HG02870 (cell line): ENCODE results near the gene DZIP1L.
"Not testable (repeated sequence)": the region's sequence is repeated elsewhere in the genome, so short reads cannot be mapped to it uniquely, and the experiment has no call there.

ENCODE experiments used
- ATAC-seq: cut with Tn5 transposase; IDR thresholded peaks from one replicate; pipeline ENCODE4 v1.9.1; 2021; ENCODE audit warnings: mild to moderate bottlenecking, moderate library complexity; ENCODE audit not compliant: unreplicated experiment

Gene DZIP1L, protein sequence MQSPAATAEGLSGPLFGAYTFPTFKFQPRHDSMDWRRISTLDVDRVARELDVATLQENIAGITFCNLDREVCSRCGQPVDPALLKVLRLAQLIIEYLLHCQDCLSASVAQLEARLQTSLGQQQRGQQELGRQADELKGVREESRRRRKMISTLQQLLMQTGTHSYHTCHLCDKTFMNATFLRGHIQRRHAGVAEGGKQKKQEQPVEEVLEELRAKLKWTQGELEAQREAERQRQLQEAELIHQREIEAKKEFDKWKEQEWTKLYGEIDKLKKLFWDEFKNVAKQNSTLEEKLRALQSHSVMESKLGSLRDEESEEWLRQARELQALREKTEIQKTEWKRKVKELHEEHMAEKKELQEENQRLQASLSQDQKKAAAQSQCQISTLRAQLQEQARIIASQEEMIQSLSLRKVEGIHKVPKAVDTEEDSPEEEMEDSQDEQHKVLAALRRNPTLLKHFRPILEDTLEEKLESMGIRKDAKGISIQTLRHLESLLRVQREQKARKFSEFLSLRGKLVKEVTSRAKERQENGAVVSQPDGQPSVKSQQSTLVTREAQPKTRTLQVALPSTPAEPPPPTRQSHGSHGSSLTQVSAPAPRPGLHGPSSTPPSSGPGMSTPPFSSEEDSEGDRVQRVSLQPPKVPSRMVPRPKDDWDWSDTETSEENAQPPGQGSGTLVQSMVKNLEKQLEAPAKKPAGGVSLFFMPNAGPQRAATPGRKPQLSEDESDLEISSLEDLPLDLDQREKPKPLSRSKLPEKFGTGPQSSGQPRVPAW

DNA sequence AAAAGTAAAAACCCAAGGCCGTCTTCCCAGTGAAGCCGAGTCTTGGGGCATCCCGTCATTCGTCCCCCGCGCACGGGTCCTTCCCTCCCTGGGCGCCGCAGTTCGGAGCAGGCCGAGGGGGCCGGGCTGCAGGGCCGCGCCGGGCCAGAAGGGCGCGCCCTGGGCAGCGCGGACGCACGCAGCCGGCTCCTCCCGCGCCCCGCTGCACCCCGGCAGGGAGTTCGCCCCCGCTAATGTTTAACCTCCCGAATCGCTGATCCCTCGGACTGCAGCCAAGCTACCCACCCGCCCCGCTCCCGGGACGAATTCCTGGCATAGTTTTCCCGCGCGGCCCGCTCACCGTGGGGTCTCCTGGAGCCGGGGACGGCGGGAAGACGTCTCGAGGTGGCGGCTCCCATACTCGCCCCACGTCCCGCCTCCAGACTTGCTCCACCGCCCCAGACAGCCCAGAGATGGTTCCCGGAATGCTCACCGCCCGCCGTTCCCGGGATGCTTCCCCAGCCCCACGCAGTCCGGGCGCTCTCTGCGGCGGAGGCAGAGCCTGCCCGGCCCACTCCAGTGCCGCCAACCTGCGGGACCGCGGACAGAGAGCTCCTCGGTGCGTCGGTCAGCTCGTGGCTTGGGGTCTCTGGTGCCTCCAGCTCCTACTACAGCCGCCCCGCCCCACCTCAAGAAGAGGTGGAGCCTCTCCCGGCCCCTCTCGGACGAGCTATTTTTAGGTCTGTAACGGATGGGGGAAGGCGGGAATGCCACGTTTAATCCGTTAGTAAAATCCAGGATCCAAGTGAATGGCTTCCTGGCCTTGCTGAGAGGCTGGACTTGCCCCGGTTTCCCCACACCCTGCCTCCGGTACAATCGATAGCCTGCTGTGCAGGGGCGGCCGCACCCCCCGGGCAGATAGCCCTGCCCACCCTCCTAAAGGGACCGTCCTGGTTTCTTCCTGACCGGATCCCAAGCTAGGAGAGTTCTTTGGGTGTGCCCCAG lies at the start of gene DZIP1L:
TSS of gene DZIP1L (minus strand) at position 621 of the 984 bp plus-strand sequence. CDS start 11,637 bp downstream, outside the sequence.
- peak; percentile 68 for ATAC-seq

DNA sequence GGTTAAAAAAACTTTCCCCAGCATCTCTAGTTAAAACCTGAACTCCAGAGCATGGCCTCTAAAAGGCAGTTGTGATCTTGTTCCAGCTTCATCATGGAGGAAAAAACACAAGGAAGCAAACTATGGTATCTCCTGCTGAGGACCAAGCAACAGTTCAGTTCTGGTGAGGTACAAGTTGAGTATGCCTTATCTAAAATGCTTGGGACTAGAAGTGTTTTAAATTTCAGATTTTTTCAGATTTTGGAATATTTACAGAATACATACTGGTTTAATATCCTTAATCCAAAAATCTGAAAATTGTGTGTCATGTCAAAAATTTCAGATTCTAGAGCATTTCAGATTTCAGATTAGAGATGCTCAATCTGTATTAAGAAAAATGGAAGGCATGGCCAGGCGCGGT lies 49.7 kb upstream of the DZIP1L start:
- no peak for ATAC-seq

DNA sequence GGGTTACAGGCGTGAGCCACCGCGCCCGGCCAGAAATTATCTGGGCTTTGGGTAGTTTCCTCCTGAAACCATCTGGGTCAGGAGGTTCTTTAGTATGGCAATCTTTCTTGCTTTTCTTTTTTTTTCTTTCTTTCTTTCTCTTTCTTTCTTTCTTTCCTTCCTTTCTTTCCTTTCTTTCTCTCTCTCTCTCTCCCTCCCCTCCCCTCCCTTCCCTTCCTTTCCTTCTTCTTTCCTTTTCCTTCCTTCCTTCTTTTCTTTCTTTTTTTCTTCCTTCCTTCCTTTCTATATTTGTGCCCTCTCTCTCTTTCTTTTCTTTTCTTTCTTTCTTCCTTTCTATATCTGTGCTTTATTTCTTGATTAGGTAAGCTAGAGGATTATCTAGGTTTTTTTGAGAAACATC lies 42.3 kb upstream of the DZIP1L start:
- no peak for ATAC-seq

DNA sequence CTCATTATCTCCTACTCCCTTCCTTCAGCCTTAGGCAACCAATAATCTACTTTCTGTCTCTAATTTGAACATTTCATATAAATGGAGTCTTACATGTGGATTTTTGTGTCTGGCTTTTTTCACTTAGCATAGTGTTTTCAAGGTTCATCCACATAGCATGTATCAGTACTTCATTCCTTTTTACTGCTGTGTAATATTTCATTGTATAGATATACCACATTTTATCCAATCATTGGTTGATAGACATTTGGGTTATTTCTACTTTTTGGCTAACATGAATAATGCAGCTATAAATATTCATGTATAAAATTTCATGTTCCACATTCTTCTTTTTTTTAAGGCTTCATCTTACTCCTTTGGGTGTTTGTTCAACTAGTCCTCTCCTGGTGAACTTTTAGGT lies 39.1 kb upstream of the DZIP1L start:
- no peak for ATAC-seq

DNA sequence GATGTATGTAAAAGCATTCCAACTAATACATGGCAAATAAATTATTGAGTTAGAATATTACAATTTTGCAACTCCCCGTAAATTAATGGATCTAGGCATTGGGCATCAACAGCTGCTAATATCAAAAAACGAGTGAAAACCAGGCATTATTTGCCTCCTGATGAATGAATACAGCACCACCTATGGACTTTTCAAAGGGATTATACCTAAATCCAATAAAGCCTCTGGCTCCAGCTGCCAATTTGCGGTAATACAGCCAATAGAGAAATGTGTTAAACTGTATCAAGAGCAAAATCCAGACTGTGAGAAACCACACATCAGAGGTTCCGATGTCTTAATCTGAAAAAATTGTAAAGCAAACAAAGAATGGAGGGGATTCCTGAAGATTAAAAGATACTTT lies 33.1 kb upstream of the DZIP1L start:
- ATAC-seq: no peak

DNA sequence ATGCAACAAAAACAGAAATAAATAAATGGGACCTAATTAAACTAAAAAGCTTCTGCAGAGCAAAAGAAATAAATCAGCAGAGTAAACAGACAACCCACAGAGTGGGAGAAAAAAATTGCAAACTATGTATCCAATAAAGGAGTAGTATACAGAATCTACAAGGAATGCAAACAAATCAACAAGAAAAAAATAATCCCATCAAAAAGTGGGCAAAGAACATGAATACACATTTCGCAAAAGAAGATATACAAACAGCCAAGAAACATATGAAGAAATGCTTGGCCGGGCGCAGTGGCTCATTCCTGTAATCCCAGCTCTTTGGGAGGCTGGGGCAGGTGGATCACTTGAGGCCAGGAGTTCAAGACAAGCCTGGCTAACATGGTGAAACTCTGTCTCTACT lies 26.8 kb upstream of the DZIP1L start:
- not testable (repeated sequence) for ATAC-seq

DNA sequence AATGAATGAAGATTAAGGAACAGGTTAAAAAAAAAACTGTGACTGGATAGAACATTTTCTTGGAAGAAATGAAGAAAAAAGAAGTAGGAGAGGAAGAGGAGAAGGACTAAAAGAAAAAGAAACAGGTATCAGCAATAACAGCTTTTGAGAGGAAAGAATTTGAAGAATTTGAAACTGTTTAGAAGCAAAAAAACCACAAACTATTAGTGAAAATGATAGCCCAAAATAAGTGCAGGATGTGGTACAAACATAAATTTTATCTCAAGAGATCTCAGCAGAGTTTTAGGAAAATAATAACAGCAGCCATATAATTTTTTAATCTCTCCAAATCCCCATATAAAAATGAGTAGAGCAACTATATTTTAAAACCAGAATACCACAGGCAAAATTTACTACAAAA lies 25.5 kb upstream of the DZIP1L start:
- ATAC-seq: no peak

DNA sequence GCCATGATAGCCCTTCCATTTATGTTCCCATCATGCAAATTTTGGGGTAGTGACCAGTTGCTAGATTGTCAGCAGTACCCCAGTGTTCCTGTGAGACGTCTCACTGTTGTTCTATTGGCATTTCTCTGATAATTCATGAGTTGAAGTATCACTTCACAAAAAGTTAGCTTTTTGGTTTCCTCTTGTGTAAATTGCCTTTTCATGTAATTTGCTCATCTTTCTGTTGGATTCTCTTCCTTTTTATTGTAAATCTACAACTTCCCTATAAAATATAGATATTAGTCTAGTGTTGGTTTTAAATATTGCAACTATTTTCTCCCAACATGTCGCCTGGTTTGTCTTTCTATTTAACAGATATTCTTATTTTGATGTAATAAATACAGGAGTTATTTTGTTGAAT lies 24.3 kb upstream of the DZIP1L start:
- ATAC-seq: no peak

DNA sequence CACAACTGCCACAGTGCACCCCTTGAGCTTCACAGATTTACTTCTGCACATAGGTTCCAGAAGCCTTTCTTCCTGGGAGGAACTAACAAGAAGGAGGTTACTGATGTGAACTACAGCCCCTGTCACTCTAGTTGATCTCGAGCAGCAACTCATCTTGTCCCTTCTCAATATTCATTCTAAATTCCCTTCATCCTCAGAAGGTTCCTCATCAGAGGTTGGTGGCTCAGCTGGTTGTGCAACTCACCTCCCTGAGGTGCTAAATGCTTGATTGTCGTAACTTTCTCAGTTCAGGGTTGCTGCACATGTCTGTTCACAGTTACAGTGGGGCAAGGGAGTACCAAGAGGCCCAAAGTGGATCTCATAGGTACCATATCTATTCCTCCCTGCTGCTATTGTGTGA lies 22.5 kb upstream of the DZIP1L start:
- no peak for ATAC-seq

DNA sequence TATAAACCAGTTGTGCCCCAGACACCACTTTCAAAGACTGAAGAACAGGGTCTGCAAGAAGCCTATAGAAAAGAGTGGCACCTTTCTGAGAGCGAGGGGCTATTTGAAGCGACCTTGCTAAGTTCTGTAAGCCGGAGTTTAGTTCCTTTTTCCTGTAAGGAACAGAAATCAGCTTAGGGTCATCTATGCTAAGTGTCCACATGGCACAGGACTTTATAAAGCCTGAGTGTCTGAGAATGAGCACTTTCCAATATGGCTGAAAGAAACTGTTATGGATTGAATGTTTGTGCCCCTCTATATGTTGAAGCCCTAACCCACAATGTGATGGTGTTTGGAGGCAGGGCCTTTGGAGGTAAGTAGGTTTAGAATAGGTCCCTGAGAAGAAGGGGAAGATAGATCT lies 20.8 kb upstream of the DZIP1L start:
- ATAC-seq: no peak

DNA sequence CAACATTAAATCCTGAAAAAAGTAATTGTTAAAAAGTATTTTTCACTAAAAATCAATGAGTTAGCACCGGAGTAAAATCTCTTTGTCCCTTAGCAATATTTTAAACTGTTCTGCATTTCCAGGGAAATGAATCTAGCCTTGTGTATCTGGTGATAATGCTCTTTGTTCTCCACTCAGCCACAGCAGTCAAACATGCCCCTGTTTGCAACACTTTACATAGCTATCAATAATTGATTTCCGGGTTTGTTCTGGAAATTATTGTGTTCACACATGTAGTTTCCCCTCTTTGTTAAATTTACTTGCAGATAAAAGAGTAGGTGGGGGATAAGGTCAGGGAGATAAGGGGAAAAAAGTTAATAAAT lies 20.4 kb upstream of the DZIP1L start:
- no peak for ATAC-seq

DNA sequence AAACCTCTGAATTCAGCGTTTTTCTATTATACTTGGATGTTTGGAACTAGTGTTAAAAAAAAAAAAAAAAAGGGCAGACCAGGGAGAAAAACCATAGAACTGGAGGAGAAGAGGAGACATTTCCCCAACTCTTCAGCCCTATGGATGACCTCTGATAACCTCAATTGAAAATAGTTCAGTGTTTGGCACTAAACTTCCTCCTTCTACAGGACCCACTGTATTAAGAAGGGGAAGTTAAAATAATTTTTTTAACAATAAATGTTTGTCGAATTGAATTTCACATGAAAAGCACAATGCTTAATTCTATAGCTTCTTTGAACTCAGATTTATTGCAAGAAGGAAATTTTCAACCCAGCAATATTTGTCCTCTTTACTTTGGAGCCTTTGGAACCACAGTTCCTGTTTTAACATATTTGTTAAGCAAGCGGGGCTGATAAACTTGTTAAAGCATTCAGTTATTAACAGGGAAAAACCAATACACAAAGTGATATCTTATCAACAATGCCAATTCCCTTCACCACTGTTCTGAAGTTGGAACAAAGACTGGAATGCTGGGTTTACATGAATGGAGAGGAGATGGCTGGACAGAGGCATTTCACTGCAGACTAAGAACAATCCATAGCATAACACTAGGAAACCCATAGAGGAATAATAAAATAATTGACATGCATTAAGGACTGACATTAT lies 19.9 kb upstream of the DZIP1L start:
- ATAC-seq: no peak

DNA sequence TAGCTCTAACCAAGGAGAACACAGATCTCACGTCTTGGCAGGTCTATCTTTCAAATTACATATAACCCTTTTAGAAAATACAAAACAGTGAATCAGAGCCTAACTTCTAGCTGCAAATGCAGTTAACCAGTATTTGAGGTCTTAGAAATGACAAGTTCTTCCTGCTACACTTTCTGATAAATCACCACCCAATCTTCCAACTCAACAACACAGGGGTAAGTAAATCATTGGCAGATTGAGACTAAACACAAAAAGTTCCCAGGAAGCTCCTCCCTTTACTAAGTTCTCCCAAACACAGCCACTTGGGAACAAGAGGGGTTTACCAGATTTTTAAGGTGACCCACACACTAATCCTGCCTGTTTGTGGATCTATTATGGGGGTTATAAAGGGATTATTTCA lies 16.8 kb upstream of the DZIP1L start, which contains the start of gene A4GNT:
TSS of gene A4GNT (minus strand) at position 152 of the 400 bp plus-strand sequence. CDS start 1,134 bp downstream, outside the sequence.
- no peak for ATAC-seq

DNA sequence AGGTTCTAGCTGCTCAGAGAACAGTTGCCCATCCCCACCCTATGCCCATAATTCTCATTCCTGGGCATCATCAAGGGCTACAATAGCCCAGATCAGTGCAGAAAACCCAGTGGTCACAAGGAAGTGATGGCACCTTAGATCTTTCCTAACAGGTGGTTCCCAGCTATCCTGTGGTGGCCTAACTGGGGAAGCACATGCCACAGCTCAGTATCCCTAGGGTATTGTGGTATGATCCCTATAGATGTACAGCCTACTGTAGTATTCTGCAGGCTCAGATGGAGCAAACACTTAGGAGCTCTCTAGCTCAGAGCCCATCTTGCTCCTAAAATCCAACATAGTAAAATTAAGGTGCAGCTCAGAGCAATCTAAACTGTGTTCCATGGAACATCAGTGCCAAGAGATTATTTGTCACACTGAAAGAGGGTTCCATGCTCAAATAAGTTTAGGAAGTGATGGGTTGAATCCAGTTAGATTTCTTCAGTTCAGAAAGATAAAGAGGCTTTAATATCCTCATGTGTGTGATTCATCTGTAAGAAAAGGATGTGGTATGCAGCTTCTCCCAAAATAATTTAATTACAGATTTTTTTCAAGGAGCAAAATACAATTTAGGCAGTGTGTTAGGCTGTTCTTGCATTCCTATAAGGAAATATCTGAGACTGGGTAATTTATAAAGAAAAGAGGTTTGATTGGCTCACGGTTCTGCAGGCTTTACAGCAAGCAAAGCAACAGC lies 12.4 kb upstream of the DZIP1L start:
- no peak for ATAC-seq

DNA sequence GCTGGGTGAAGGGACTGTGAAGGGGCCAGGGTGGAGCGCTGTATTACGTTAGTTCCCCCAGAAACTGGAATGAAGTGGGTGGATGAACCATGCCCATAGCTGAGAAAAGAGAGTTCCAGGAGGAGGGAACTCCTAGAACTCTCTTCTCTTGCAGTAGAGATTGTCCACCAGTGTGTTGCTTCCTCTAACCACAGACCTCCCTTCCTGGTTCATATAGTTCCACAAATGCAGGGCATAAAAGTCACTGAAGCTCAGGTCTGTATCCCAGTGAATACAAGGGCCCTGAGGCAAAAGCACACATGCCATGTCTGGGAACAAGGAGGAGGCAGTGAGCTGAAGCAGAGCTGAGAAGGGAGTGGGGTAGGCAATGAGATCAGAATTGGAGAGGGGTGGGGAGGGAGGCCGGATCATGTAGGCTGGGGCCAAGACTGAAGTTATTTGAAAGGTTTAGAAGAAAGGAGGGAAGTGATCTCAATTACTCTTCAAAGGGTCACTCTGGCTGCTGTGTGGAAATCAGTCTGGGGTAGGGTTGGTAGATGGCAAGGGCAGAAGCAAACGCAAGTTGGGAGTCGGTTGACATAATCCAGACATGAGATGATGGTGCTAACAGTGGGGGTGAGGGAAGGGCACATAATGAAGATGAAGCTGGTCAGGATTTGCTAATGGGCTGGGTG lies 10.3 kb upstream of the DZIP1L start:
- ATAC-seq: no peak

DNA sequence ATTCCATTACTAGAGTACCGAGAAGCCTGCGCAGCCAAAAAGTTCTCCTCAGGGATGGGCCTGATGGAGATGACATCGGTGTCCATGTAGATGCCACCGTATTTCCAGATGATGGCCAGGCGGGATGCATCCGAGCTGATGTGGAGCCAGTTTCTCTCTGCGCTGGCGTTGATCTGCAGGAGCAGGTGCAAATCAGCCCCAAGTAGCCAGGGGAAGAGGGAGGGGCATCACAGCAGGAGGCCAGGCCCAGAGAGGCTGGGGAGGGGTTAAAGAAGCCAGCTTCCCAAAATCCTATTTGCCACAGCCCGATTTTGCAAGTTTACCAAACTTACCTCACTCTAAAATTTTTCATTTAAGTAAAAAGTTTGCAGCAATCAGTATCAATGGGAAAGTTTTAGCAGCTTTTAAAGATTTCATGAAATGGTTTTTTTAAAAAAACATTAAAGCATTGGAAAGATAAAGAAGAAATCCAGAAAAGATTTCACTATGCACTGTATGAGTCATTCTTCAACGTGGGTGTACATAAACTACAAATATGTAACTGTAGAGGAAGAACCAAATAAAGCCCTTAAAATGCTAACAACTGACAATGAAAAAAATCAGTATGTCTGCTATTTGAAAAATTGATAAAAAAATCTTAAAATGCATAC lies 9.4 kb upstream of the DZIP1L start:
- ATAC-seq: no peak

DNA sequence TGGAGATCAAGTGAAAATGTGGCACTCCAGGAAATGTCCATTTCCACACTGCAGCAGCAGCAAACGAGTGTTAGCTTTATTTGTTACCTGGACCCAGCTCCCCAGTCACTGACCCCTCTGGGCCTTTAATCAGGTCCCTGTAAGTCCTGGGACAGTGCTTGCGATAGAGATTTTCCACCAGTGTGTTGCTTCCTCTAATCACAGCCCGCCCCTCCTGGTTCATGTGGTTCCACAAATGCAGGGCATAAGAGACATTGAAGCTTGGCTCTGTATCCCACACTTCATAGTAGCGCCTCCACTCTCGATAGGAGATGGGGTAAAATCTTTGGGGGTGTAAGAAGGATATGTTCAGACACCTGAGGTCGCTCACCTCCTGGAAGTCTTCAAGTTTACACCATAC lies 8.8 kb upstream of the DZIP1L start:
- ATAC-seq: no peak

DNA sequence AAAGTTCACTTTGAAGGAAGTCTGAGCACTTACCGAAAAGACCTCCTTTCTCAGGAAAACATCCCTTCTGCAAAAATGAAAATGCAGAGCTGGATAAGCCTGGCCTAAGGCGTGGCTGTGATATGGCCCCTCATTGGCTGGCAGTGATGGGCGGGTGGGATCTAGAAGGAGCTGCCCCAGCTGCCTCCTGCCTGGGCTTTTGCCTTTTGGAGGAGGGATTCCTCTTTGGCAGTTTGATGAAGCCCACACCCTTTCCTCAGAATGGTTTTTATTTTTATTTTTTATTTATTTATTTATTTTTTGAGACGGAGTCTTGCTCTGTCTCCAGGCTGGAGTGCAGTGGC lies 4.0 kb upstream of the DZIP1L start:
- ATAC-seq: no peak
